Esophagus muscularis mucosa (tissue), 4 donors: ENCODE measurements around the gene NPHP4. TPM values are rescaled to one million over a fixed set of nuclear protein-coding genes. Genes with fewer than 3 reads are reported as not detected.
A peak's percentile ranks its signal among the peaks of the same experiment; 100 is the strongest.
"Not testable (repeated sequence)": the region's sequence is repeated elsewhere in the genome, so short reads cannot be mapped to it uniquely, and the experiment has no call there.

Experiments used
- DNase-seq: peaks from one replicate; pipeline ENCODE4 v3.0.0-alpha.2; 2017; ENCODE audit errors: extremely low spot score
- H3K27ac ChIP-seq, 4 donors: fragments of 200-600 bp; sonication (generic); replicated peaks in 1 of 4; 1 replicate in 3 of 4; 2 replicates in 1 of 4; pipeline ENCODE4 v1.5.1; 2016 to 2019; ENCODE audit warnings: mild to moderate bottlenecking in 1 of 4
- H3K27me3 ChIP-seq, 4 donors: fragments of 200-600 bp; sonication (generic); one replicate each; pipeline versions ENCODE4 v1.5.1 to v1.6.0; 2016 to 2019
- H3K36me3 ChIP-seq, 4 donors: fragments of 200-600 bp; sonication (generic); one replicate each; pipeline ENCODE4 v1.5.1; 2016 to 2019
- H3K4me1 ChIP-seq, 4 donors: fragments of 200-600 bp; sonication (generic); one replicate each; pipeline ENCODE4 v1.5.1; 2016 to 2019
- H3K4me3 ChIP-seq, 4 donors: fragments of 200-600 bp; sonication (generic); 1 replicate in 2 of 4; 2 replicates in 2 of 4; pipeline ENCODE4 v1.5.1; 2016 to 2019; ENCODE audit warnings: mild to moderate bottlenecking in 4 of 4, moderate library complexity in 1 of 4
- H3K9me3 ChIP-seq, 4 donors: fragments of 200-600 bp; sonication (generic); 1 replicate in 3 of 4; 2 replicates in 1 of 4; pipeline ENCODE4 v1.5.1; 2016 to 2019
- CTCF ChIP-seq, 3 experiments: fragments of 200-600 bp in 2 of 3; fragments of 450-650 bp in 1 of 3; sonication (generic) in 2 of 3; IDR thresholded peaks; one replicate each; pipeline ENCODE4 v1.5.1; 2017 to 2019; ENCODE audit warnings: antibody characterized with exemption in 3 of 3, mild to moderate bottlenecking in 2 of 3, moderate library complexity in 1 of 3
- EP300 ChIP-seq: sonication (generic); formaldehyde crosslinking; IDR thresholded peaks from one replicate; pipeline ENCODE4 v1.6.1; 2017; ENCODE audit warnings: antibody characterized with exemption
- POLR2A ChIP-seq: fragments of 450-650 bp; IDR thresholded peaks from one replicate; pipeline ENCODE4 v1.6.1; 2017; ENCODE audit warnings: antibody characterized with exemption, moderate library complexity, mild to moderate bottlenecking, low read depth
- POLR2AphosphoS5 ChIP-seq, 2 donors: sonication (generic); formaldehyde crosslinking; IDR thresholded peaks; one replicate each; pipeline ENCODE4 v1.6.1; 2017; ENCODE audit warnings: antibody characterized with exemption in 2 of 2
- WGBS: methylation state at CpG from one replicate; pipeline ENCODE4 v1.1.5; 2018; 5-methylcytosine and 5-hydroxymethylcytosine counted together
- intact Hi-C: fragments of 100-400 bp; cut with DNase I; formaldehyde crosslinking; loops from one replicate; pipeline ENCODE4 v1.15.1; 2023
- total RNA-seq, 4 donors: library from RNA; depleted of rRNA; stranded (reverse); fragments of >200 nt; gene quantifications; one replicate each; pipeline versions ENCODE4 v1.1.0 to v1.2.1, GENCODE V29; 2016

NPHP4 gene
- total RNA-seq, 4 donors from 2014 or later, result 6.5 to 9.1 (median 8.0) TPM

- WGBS, result 93% methylated on average over 30 of the region's 30 CpGs
- no peak for DNase-seq
- H3K36me3 ChIP-seq, result peaks cover 4 to 45% (median 27%) of the 10 kb centered on the region in 4 donors
Measured at GRCh38 chr1:5895446-5896406, 96.5 kb downstream of the NPHP4 start.

GRCh38 chr1:5893699-5894278, 98.4 kb downstream of the NPHP4 start:
- H3K4me1 ChIP-seq, H3K9me3 ChIP-seq, H3K27ac ChIP-seq, intact Hi-C loops, DNase-seq, H3K4me3 ChIP-seq, H3K27me3 ChIP-seq: not testable (repeated sequence)
- WGBS, result 87% methylated on average over 12 of the region's 12 CpGs
- peaks cover 4 to 43% (median 28%) of the 10 kb centered on the region in 4 donors for H3K36me3 ChIP-seq
- TF ChIP-seq CTCF (IDR thresholded peaks at IDR 0.05), result peak in 1 of 3 experiments; percentile 4

More at GRCh38 chr1:5895446-5896406, 96.5 kb downstream of the NPHP4 start:
- no peak overlapping the region for H3K27ac ChIP-seq
- no peaks in the 10 kb centered on the region for H3K9me3 ChIP-seq
- TF ChIP-seq EP300, result no peak
- no peak for TF ChIP-seq POLR2AphosphoS5 (IDR thresholded peaks at IDR 0.05)
- TF ChIP-seq CTCF (IDR thresholded peaks at IDR 0.05), result no peak
- no peak for TF ChIP-seq POLR2A
- H3K27me3 ChIP-seq, result no peaks in the 10 kb centered on the region
- H3K4me1 ChIP-seq, result no peaks in the 10 kb centered on the region
- intact Hi-C loops, result no loop called here
- H3K4me3 ChIP-seq, result no peak overlapping the region

- peaks cover 4 to 46% (median 27%) of the 10 kb centered on the region in 4 donors for H3K36me3 ChIP-seq
- H3K27me3 ChIP-seq, result no peaks in the 10 kb centered on the region
- intact Hi-C loops, result no loop called here
- H3K4me1 ChIP-seq, result no peaks in the 10 kb centered on the region
- no peak for DNase-seq
- H3K4me3 ChIP-seq, result no peak overlapping the region
- TF ChIP-seq CTCF (IDR thresholded peaks at IDR 0.05) (no peak), EP300 (no peak), POLR2A (no peak), POLR2AphosphoS5 (IDR thresholded peaks at IDR 0.05) (no peak)
- no peak overlapping the region for H3K27ac ChIP-seq
- 93% methylated on average over 7 of the region's 8 CpGs for WGBS
- no peaks in the 10 kb centered on the region for H3K9me3 ChIP-seq
Measured at GRCh38 chr1:5892329-5892728, 99.9 kb downstream of the NPHP4 start.

GRCh38 chr1:5891736-5892135, 100.5 kb downstream of the NPHP4 start:
- no peak for TF ChIP-seq CTCF (IDR thresholded peaks at IDR 0.05)
- TF ChIP-seq EP300, result no peak
- no peak for TF ChIP-seq POLR2A
- TF ChIP-seq POLR2AphosphoS5 (IDR thresholded peaks at IDR 0.05), result no peak
- H3K4me1 ChIP-seq, result no peaks in the 10 kb centered on the region
- intact Hi-C loops, result no loop called here
- H3K36me3 ChIP-seq, result peaks cover 4 to 46% (median 26%) of the 10 kb centered on the region in 4 donors
- 89% methylated on average over 9 of the region's 9 CpGs for WGBS
- H3K4me3 ChIP-seq, result no peak overlapping the region
- no peaks in the 10 kb centered on the region for H3K27me3 ChIP-seq
- no peak for DNase-seq
- no peaks in the 10 kb centered on the region for H3K9me3 ChIP-seq
- H3K27ac ChIP-seq, result no peak overlapping the region
